OCI-LY3 (cell line): ENCODE data around the gene GJB2.

Experiments
- H2AFZ ChIP-seq: fragments of 200-600, 300-600 bp; shearing (Covaris generic); 2 replicates; pipeline ENCODE4 v1.6.0; 2014; ENCODE audit warnings: antibody characterized with exemption, low read depth, low read length
- H3K27ac ChIP-seq: fragments of 200-600, 300-600 bp; sonication (generic); 2 replicates; pipeline ENCODE4 v1.5.1; 2014; ENCODE audit warnings: mild to moderate bottlenecking, low read length, moderate library complexity, mixed read lengths
- H3K27me3 ChIP-seq: fragments of 200-600, 300-600 bp; sonication (generic); 2 replicates; pipeline ENCODE4 v1.6.1; 2014; ENCODE audit warnings: low read depth, low read length, mixed read lengths
- H3K36me3 ChIP-seq: fragments of 200-600, 300-600 bp; sonication (generic); replicated peaks from 2 replicates; pipeline ENCODE3; 2014; ENCODE audit warnings: low read depth, low read length, mixed read lengths
- H3K4me1 ChIP-seq: fragments of 300-600, 200-600 bp; sonication (generic); 2 replicates; pipeline ENCODE4 v1.6.1; 2014; ENCODE audit warnings: low read length, mixed read lengths
- H3K4me2 ChIP-seq: fragments of 200-600, 300-600 bp; sonication (generic); 2 replicates; pipeline ENCODE4 v1.6.1; 2014; ENCODE audit warnings: low read length, mixed read lengths
- H3K4me3 ChIP-seq: fragments of 300-600, 200-600 bp; sonication (generic); 2 replicates; pipeline ENCODE4 v1.5.1; 2014; ENCODE audit warnings: antibody characterized with exemption, mild to moderate bottlenecking, low read length, moderate library complexity
- H3K79me2 ChIP-seq: fragments of 300-600, 200-600 bp; shearing (Covaris generic); 2 replicates; pipeline ENCODE4 v1.6.1; 2014; ENCODE audit warnings: mild to moderate bottlenecking, low read length, mixed read lengths
- H3K9ac ChIP-seq: fragments of 300-600, 200-600 bp; shearing (Covaris generic); 2 replicates; pipeline ENCODE4 v1.6.0; 2014; ENCODE audit warnings: mild to moderate bottlenecking, low read length, moderate library complexity
- H3K9me3 ChIP-seq: fragments of 200-600, 300-600 bp; shearing (Covaris generic); 2 replicates; pipeline ENCODE4 v1.6.1; 2014; ENCODE audit warnings: low read length, mixed read lengths; ENCODE audit not compliant: insufficient read depth
- H4K20me1 ChIP-seq: fragments of 200-600, 300-600 bp; sonication (generic); 2 replicates; pipeline ENCODE4 v1.6.1; 2016; ENCODE audit warnings: low read length, mixed read lengths; ENCODE audit not compliant: insufficient read depth
- CTCF ChIP-seq: fragments of 200-600, 300-600 bp; sonication (generic); IDR thresholded peaks from 2 replicates; pipeline ENCODE4 v1.5.1; 2014; ENCODE audit warnings: antibody characterized with exemption, low read length, low read depth
- EZH2phosphoT487 ChIP-seq: fragments of 200-600 bp; shearing (Covaris generic); IDR thresholded peaks from 2 replicates; pipeline ENCODE4 v1.6.1; 2018; ENCODE audit warnings: antibody characterized with exemption, mixed run types, low read depth

GJB2 gene

DNA sequence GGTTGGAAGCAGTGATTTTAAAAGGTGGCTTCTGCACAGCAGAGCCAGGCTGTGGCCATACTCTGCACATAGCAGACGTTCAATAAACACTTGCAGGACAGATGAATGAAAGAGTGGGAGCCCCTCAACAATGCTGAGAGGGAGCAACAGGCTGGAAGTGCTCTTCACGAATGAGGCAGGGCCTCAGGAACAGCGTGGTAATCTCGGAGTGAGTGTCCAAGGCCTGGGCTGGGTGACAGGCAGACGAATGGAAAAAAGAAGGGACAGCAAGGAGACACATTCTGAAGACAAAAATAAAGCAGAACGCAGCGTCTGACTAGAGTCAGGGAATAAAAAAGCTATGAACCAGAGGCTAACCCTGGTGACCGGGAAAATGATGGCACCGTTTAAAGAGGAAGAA is 43.0 kb downstream of the GJB2 start:
- no peaks in the 10 kb centered on the region for H3K79me2 ChIP-seq

DNA sequence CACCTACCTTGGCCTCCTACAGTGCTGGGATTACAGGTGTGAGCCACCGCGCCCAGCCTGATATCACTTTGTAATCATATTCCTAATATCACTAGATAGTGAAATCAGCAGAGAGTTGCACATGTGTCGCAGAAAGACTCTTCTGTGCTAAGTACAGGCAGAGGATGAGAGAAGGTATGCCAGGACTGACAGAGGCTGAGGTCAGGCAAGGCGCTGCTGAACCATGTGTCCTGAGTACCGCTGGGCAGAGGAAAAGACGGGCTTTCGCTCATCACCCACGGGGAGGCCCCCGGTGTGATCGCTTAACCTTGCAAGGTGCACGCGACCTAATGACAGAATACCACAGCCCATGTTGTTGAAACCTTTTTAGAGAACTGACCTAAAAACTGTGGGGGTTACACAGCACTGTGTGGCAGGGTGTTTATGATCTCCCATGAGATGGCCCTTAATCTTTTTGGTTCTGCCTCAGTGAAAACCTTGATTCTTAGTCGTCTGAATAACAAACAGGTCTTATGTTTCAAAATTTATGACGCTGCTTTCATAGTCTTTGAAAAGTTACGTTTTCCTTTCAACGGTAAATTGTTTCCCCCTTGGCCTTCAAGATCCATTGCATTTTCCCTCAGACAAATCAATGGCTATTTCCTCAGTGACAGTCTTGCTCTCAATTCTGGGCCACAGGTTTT is 44.1 kb downstream of the GJB2 start:
- Histone ChIP-seq H3K27ac (no peak overlapping the region), H4K20me1 (no peaks in the 10 kb centered on the region), H3K9ac (no peak overlapping the region), H3K27me3 (peaks cover 36% of the 10 kb centered on the region), H3K4me3 (0 out of 2 replicates have a peak overlapping the region, but pooled peaks have one; percentile 13), H3K36me3 (no peaks in the 10 kb centered on the region), H3K4me1 (peaks cover 13% of the 10 kb centered on the region), H2AFZ (no peak overlapping the region), H3K79me2 (no peaks in the 10 kb centered on the region), H3K9me3 (no peaks in the 10 kb centered on the region), H3K4me2 (peak overlapping the region; percentile 49)
- TF ChIP-seq CTCF = no peak
- no peak for TF ChIP-seq EZH2phosphoT487

More for the DNA sequence above, 43.0 kb downstream of the GJB2 start:
- Histone ChIP-seq H3K4me3 (no peak overlapping the region), H3K27me3 (peaks cover 36% of the 10 kb centered on the region), H3K4me1 (peaks cover 13% of the 10 kb centered on the region), H3K9me3 (no peaks in the 10 kb centered on the region), H4K20me1 (no peaks in the 10 kb centered on the region), H3K4me2 (no peak overlapping the region), H3K9ac (no peak overlapping the region), H3K36me3 (no peaks in the 10 kb centered on the region), H3K27ac (no peak overlapping the region), H2AFZ (no peak overlapping the region)
- TF ChIP-seq CTCF (no peak), EZH2phosphoT487 (no peak)

GRCh38 chr13:20146381-20146780 is 46.4 kb downstream of the GJB2 start:
- TF ChIP-seq EZH2phosphoT487 = no peak
- no peak for TF ChIP-seq CTCF
- Histone ChIP-seq H3K4me2 (no peak overlapping the region), H2AFZ (no peak overlapping the region), H3K4me1 (peaks cover 13% of the 10 kb centered on the region), H3K27ac (no peak overlapping the region), H3K9me3 (no peaks in the 10 kb centered on the region), H3K27me3 (peaks cover 33% of the 10 kb centered on the region), H3K36me3 (no peaks in the 10 kb centered on the region), H3K9ac (no peak overlapping the region), H4K20me1 (no peaks in the 10 kb centered on the region), H3K79me2 (no peaks in the 10 kb centered on the region), H3K4me3 (no peak overlapping the region)

- Histone ChIP-seq H3K79me2 (no peaks in the 10 kb centered on the region), H3K9ac (no peak overlapping the region), H2AFZ (no peak overlapping the region), H3K27me3 (peaks cover 34% of the 10 kb centered on the region), H3K36me3 (no peaks in the 10 kb centered on the region), H3K4me2 (no peak overlapping the region), H3K9me3 (no peaks in the 10 kb centered on the region), H4K20me1 (no peaks in the 10 kb centered on the region), H3K27ac (no peak overlapping the region), H3K4me3 (no peak overlapping the region), H3K4me1 (peaks cover 19% of the 10 kb centered on the region)
- TF ChIP-seq CTCF = no peak
- TF ChIP-seq EZH2phosphoT487 = no peak
Measured at GRCh38 chr13:20145521-20145920, 47.2 kb downstream of the GJB2 start.
